Heart right ventricle (tissue), 16 donors: Measurements from ENCODE around the gene GRIK3. TPM values are rescaled to one million over a fixed set of nuclear protein-coding genes. Genes with fewer than 3 reads are reported as not detected.

ENCODE experiments used
- ATAC-seq, 8 donors: fragments of 200-7000 bp; cut with Tn5 transposase; one replicate each; pipeline ENCODE4 v1.9.1; 2020; ENCODE audit warnings: mild to moderate bottlenecking in 8 of 8, moderate library complexity in 8 of 8, moderate number of reproducible peaks in 1 of 8
- DNase-seq, 2 donors: peaks; one replicate each; pipeline ENCODE4 v3.0.0-alpha.2; 2020
- H3K27ac ChIP-seq, 10 donors: fragments of 200-600 bp; sonication (generic) in 2 of 10; one replicate each; pipeline versions ENCODE4 v1.5.0 to v1.8.0; 2020 to 2022; ENCODE audit warnings: mild to moderate bottlenecking in 3 of 10
- H3K27me3 ChIP-seq, 7 donors: fragments of 200-600 bp; one replicate each; pipeline ENCODE4 v1.8.0; 2021 to 2022; ENCODE audit warnings: mild to moderate bottlenecking in 2 of 7
- H3K36me3 ChIP-seq, 9 donors: fragments of 200-600 bp; sonication (generic) in 1 of 9; one replicate each; pipeline versions ENCODE4 v1.5.0 to v1.8.0; 2020 to 2022; ENCODE audit warnings: mild to moderate bottlenecking in 2 of 9
- H3K4me1 ChIP-seq, 9 donors: fragments of 200-600 bp; sonication (generic) in 1 of 9; one replicate each; pipeline versions ENCODE4 v1.5.0 to v1.8.0; 2020 to 2022; ENCODE audit warnings: mild to moderate bottlenecking in 4 of 9
- H3K4me3 ChIP-seq, 10 donors: fragments of 200-600 bp; sonication (generic) in 2 of 10; one replicate each; pipeline versions ENCODE4 v1.5.0 to v1.8.0; 2020 to 2022; ENCODE audit warnings: mild to moderate bottlenecking in 7 of 10, moderate library complexity in 2 of 10
- H3K9me3 ChIP-seq, 11 donors: fragments of 200-600 bp in 10 of 11; sonication (generic) in 2 of 11; one replicate each; pipeline versions ENCODE4 v1.5.0 to v1.8.0; 2013 to 2022; ENCODE audit warnings: mild to moderate bottlenecking in 2 of 11, control low read depth in 1 of 11, moderate library complexity in 1 of 11
- WGBS, 2 donors: extraction: QIAGEN DNeasy Blood & Tissue Kit; methylation state at CpG; one replicate each; pipeline ENCODE4 v1.1.7; 2013; ENCODE audit warnings: inconsistent platforms in 1 of 2; 5-methylcytosine and 5-hydroxymethylcytosine counted together
- intact Hi-C, 10 donors: fragments of 100-400 bp; cut with DNase I; formaldehyde crosslinking; loops; one replicate each; pipeline versions ENCODE4 v1.11.1 to v1.14.2; 2022
- polyA plus RNA-seq, 2 donors: library from polyadenylated mRNA; stranded (reverse); fragments of 200-250 nt; gene quantifications; one replicate each; pipeline ENCODE4 v1.2.3, GENCODE V29; 2013
- total RNA-seq, 10 donors: library from RNA; stranded (reverse); fragmentation: NEBNext Ultra II Directional in 3 of 10; extraction: Animal tissue kit (Norgen Biotek cat#: 25700) in 3 of 10; gene quantifications; one replicate each; pipeline versions ENCODE4 v1.2.1 to v1.2.4, GENCODE V29; 2021 to 2023
- TF ChIP-seq, protein P1 (sequence below), 9 donors: fragments of 200-600 bp; sonication (generic) in 2 of 9; IDR thresholded peaks; one replicate each; pipeline versions ENCODE4 v1.5.0 to v1.8.0; 2021 to 2022; ENCODE audit warnings: antibody characterized with exemption in 9 of 9, mild to moderate bottlenecking in 5 of 9, moderate library complexity in 1 of 9
- donor health status: Arrhythmogenic right ventricular cardiomyopathy.
- donor health status: ischemic (EF 13 %, LVEDD 7.1; RV severe dilation, severe dysfunction).
- donor health status: healthy with polysubstance abuse.
- donor health status: DM: no; HTN: yes; CAD: no.
- donor health status: DM: no; HTN: no; CAD: no.
- donor health status: ischemic (EF 25% LVEDD 6.9; RV normal size, moderate dysfunction).
- donor health status: ischemic (EF 25% LVEDD 5.7; RV mildly dilated, moderate dysfunction).
- donor health status: healthy.
- donor health status: DM: yes; HTN: yes; CAD: no.
- donor health status: Ischemic cardiomyopathy.
- donor health status: ischemic (EF 35%, LVEDD 5.7; RV mildly dilated, moderate dysfunction).
- donor health status: nonischemic (EF 11% LVEDD 7.7; RV severe dilation, severe dysfunction).
- donor health status: DM: yes; HTN: yes; CAD: no.
- donor health status: PGD.
- donor health status: ischemic (EF 29% LVEDD 5.4; RV normal size, mild dysfunction).
- donor health status: nonischemic (EF 23%, LVEDD 6.1; RV moderate dilation, normal function).

The GRIK3 gene
- total and polyA plus RNA-seq, 12 donors, result 0.10 to 1.1 (median 0.27) TPM

- intact Hi-C loops, result loop anchor here in 2 of 10 donors (5.0 to 10.0 kb wide), 2 partner anchors 60 to 1263 kb away; partner anchors contain the start of gene POU3F1 (in 1 of the 2)
- no peak for DNase-seq
- TF ChIP-seq, protein P1, sequence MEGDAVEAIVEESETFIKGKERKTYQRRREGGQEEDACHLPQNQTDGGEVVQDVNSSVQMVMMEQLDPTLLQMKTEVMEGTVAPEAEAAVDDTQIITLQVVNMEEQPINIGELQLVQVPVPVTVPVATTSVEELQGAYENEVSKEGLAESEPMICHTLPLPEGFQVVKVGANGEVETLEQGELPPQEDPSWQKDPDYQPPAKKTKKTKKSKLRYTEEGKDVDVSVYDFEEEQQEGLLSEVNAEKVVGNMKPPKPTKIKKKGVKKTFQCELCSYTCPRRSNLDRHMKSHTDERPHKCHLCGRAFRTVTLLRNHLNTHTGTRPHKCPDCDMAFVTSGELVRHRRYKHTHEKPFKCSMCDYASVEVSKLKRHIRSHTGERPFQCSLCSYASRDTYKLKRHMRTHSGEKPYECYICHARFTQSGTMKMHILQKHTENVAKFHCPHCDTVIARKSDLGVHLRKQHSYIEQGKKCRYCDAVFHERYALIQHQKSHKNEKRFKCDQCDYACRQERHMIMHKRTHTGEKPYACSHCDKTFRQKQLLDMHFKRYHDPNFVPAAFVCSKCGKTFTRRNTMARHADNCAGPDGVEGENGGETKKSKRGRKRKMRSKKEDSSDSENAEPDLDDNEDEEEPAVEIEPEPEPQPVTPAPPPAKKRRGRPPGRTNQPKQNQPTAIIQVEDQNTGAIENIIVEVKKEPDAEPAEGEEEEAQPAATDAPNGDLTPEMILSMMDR (IDR thresholded peaks at IDR 0.05), result no peak
- Histone ChIP-seq H3K4me1 (no peaks in the 10 kb centered on the region), H3K27ac (no peak overlapping the region), H3K36me3 (no peaks in the 10 kb centered on the region), H3K4me3 (no peak overlapping the region), H3K9me3 (no peaks in the 10 kb centered on the region), H3K27me3 (peaks cover 0 to 78% (median 56%) of the 10 kb centered on the region in 7 donors)
- no peak for ATAC-seq
- WGBS, 2 donors, result 52 to 56% methylated on average over 9 of the region's 9 CpGs
Measured at GRCh38 chr1:36784147-36784859, 250.0 kb downstream of the GRIK3 start.

DNA sequence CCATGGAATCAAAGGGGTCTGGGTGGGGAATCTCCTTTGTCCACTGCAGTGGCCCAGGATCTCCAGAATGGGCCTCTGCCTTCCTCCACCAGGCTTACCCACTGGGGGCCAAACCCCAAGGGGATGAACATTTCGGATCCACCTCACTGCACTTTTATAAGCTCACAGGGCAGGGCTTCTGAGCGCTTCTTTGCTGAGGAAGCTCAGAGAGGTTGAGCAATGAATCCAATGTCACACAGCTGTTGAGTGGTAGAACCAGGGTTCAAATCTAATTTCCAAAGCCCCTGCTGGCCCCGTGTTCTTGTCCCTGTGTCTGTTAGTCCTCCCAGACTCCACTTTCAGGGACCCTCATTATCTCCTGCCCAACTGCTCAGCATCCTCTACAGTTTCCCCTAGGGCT is 250.8 kb downstream of the GRIK3 start:
- H3K27ac ChIP-seq, result no peak overlapping the region
- ATAC-seq (no peak), DNase-seq (no peak)
- TF ChIP-seq, protein P1 (IDR thresholded peaks at IDR 0.05), result no peak
- no peaks in the 10 kb centered on the region for H3K4me1 ChIP-seq
- intact Hi-C loops, result loop anchor here in 2 of 10 donors (5.0 to 10.0 kb wide), 2 partner anchors 61 to 1264 kb away; partner anchors contain the start of gene POU3F1 (in 1 of the 2)
- no peaks in the 10 kb centered on the region for H3K36me3 ChIP-seq
- peaks cover 0 to 74% (median 53%) of the 10 kb centered on the region in 7 donors for H3K27me3 ChIP-seq
- H3K4me3 ChIP-seq, result no peak overlapping the region
- 71 to 79% methylated on average over 3 of the region's 3 CpGs for WGBS, 2 donors
- H3K9me3 ChIP-seq, result no peaks in the 10 kb centered on the region

GRCh38 chr1:36782785-36783184 is 251.5 kb downstream of the GRIK3 start:
- no peak for DNase-seq
- Histone ChIP-seq H3K27me3 (peaks cover 0 to 71% (median 53%) of the 10 kb centered on the region in 7 donors), H3K4me3 (no peak overlapping the region), H3K4me1 (no peaks in the 10 kb centered on the region), H3K9me3 (no peaks in the 10 kb centered on the region), H3K27ac (no peak overlapping the region), H3K36me3 (no peaks in the 10 kb centered on the region)
- TF ChIP-seq, protein P1 (IDR thresholded peaks at IDR 0.05), result no peak
- WGBS, 2 donors, result 51 to 60% methylated on average over 2 of the region's 2 CpGs
- no peak for ATAC-seq
- intact Hi-C loops, result loop anchor here in 2 of 10 donors (5.0 to 10.0 kb wide), 2 partner anchors 62 to 1265 kb away; partner anchors contain the start of gene POU3F1 (in 1 of the 2)

GRCh38 chr1:36782085-36782484 is 252.2 kb downstream of the GRIK3 start:
- no peaks in the 10 kb centered on the region for H3K9me3 ChIP-seq
- peaks cover 0 to 67% (median 53%) of the 10 kb centered on the region in 7 donors for H3K27me3 ChIP-seq
- TF ChIP-seq, protein P1 (IDR thresholded peaks at IDR 0.05), result no peak
- H3K27ac ChIP-seq, result no peak overlapping the region
- DNase-seq (no peak), ATAC-seq (no peak)
- 68 to 69% methylated on average over 6 of the region's 6 CpGs for WGBS, 2 donors
- intact Hi-C loops, result loop anchor here in 2 of 10 donors (5.0 to 10.0 kb wide), 2 partner anchors 63 to 1265 kb away; partner anchors contain the start of gene POU3F1 (in 1 of the 2)
- H3K4me1 ChIP-seq, result no peaks in the 10 kb centered on the region
- H3K36me3 ChIP-seq, result no peaks in the 10 kb centered on the region
- no peak overlapping the region for H3K4me3 ChIP-seq
